ENCODE measurements around the gene RTRAF. TPM values are rescaled to one million over a fixed set of nuclear protein-coding genes. Genes with fewer than 3 reads are reported as not detected.

RTRAF gene
- total and polyA plus RNA-seq, 10 donors: 37.8 to 184 (median 92.3) TPM

- H3K4me3 ChIP-seq: no peak overlapping the region
- peaks cover 5 to 14% (median 7%) of the 10 kb centered on the region in 6 donors for H3K4me1 ChIP-seq
- no peaks in the 10 kb centered on the region for H3K36me3 ChIP-seq
- TF ChIP-seq POLR2AphosphoS5 (IDR thresholded peaks at IDR 0.05) (no peak), CTCF (IDR thresholded peaks at IDR 0.05 in 8 of 11, conservative IDR thresholded peaks at IDR 0.05 in 3 of 11) (no peak), POLR2A (IDR thresholded peaks at IDR 0.05) (no peak)
- no peak for DNase-seq
- H3K9me3 ChIP-seq: peaks cover 0 to 4% (median under 1%) of the 10 kb centered on the region in 8 donors
- 53 to 63% (median 59%) methylated on average over 2 of the region's 2 CpGs for WGBS, 5 donors
- no peaks in the 10 kb centered on the region for H3K27me3 ChIP-seq (replicated peaks in 1 of 7)
- intact Hi-C loops (cut with DNase I; ENCODE audit: low total_unique reads): no loop called here
- H3K27ac ChIP-seq: peak overlapping the region in 2 of 8 donors; percentile 5 to 9
Measured at GRCh38 chr14:51978681-51979085, 10.7 kb upstream of the RTRAF start.

- Histone ChIP-seq H3K9me3 (peaks cover 0 to 9% (median 2%) of the 10 kb centered on the region in 8 donors), H3K4me3 (no peak overlapping the region), H3K27ac (peak overlapping the region in 2 of 8 donors; percentile 5 to 9), H3K27me3 (replicated peaks in 1 of 7) (no peaks in the 10 kb centered on the region), H3K36me3 (no peaks in the 10 kb centered on the region), H3K4me1 (peaks cover 5 to 14% (median 7%) of the 10 kb centered on the region in 6 donors)
- WGBS, 5 donors: 25 to 29% (median 28%) methylated on average over 17 of the region's 17 CpGs
- TF ChIP-seq POLR2A (IDR thresholded peaks at IDR 0.05) (no peak), POLR2AphosphoS5 (IDR thresholded peaks at IDR 0.05) (peak in 1 of 3 donors; percentile 57), CTCF (IDR thresholded peaks at IDR 0.05 in 8 of 11, conservative IDR thresholded peaks at IDR 0.05 in 3 of 11) (peak; percentile 71 to 96 (median 88))
- intact Hi-C loops (cut with DNase I; ENCODE audit: low total_unique reads): no loop called here
- peak; percentile 89 for DNase-seq
Measured at GRCh38 chr14:51979088-51979709, 10.1 kb upstream of the RTRAF start.

- intact Hi-C loops (cut with DNase I; ENCODE audit: low total_unique reads): no loop called here
- Histone ChIP-seq H3K4me1 (peaks cover 5 to 14% (median 7%) of the 10 kb centered on the region in 6 donors), H3K9me3 (peaks cover 0 to 11% (median 2%) of the 10 kb centered on the region in 8 donors), H3K4me3 (no peak overlapping the region), H3K36me3 (no peaks in the 10 kb centered on the region), H3K27ac (no peak overlapping the region), H3K27me3 (replicated peaks in 1 of 7) (no peaks in the 10 kb centered on the region)
- WGBS, 5 donors: 62 to 92% (median 85%) methylated on average over 4 of the region's 4 CpGs
- TF ChIP-seq POLR2A (IDR thresholded peaks at IDR 0.05): no peak
- TF ChIP-seq CTCF (IDR thresholded peaks at IDR 0.05 in 8 of 11, conservative IDR thresholded peaks at IDR 0.05 in 3 of 11): no peak
- no peak for TF ChIP-seq POLR2AphosphoS5 (IDR thresholded peaks at IDR 0.05)
- no peak for DNase-seq
Measured at GRCh38 chr14:51981218-51981854, 8.0 kb upstream of the RTRAF start.

GRCh38 chr14:51988221-51988620 lies 1.1 kb upstream of the RTRAF start:
- H3K4me1 ChIP-seq: peaks cover 18 to 44% (median 38%) of the 10 kb centered on the region in 6 donors
- intact Hi-C loops (cut with DNase I; ENCODE audit: low total_unique reads): no loop called here
- H3K27me3 ChIP-seq (replicated peaks in 1 of 7): no peaks in the 10 kb centered on the region
- H3K4me3 ChIP-seq: peak overlapping the region in 2 of 8 donors; percentile 92 to 93
- peak overlapping the region in 1 of 8 donors; percentile 91 for H3K27ac ChIP-seq
- TF ChIP-seq POLR2AphosphoS5 (IDR thresholded peaks at IDR 0.05) (no peak), CTCF (IDR thresholded peaks at IDR 0.05 in 8 of 11, conservative IDR thresholded peaks at IDR 0.05 in 3 of 11) (no peak), POLR2A (IDR thresholded peaks at IDR 0.05) (no peak)
- 68 to 87% (median 84%) methylated on average over 1 of the region's 1 CpG for WGBS, 5 donors
- DNase-seq: no peak
- H3K9me3 ChIP-seq: peaks cover 0 to 11% (median 2%) of the 10 kb centered on the region in 8 donors
- peaks cover 0 to 21% (median 16%) of the 10 kb centered on the region in 6 donors for H3K36me3 ChIP-seq

Measured in spleen (tissue), 11 donors.